ENCODE measurements around the gene HHLA2. TPM values are rescaled to one million over a fixed set of nuclear protein-coding genes. Genes with fewer than 3 reads are reported as not detected.

The HHLA2 gene
- total and polyA plus RNA-seq, 2 of the 8 experiments (the other 6 are each of a cell fraction or from before 2014, with no cell fraction given), result not detected

DNA sequence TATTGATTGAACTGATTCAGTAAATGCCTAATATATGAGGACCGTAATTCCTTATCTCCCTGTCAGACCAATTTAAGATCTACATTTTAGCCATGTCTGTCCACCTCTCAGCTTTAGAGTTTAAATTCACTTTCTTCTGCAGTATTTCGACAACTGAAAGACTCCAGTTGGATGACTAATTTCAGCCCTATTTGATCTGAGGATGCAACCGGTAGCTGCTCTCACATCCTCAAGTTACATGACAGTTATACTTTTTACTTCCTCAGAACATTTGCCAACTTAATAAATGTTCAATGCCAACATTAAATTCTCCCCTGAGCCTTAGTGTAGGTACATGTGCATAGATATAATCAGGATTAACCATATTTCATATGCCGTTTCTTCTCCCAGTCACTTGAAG, 2.5 kb upstream of the HHLA2 start (continued):
- TF ChIP-seq KDM4A (IDR thresholded peaks at IDR 0.05; ENCODE audit: low read depth, low read length, severe bottlenecking), result no peak
- TF ChIP-seq BRCA1 (IDR thresholded peaks at IDR 0.05; ENCODE audit: low read depth, low read length), result no peak
- TF ChIP-seq RAD21 (IDR thresholded peaks at IDR 0.05 in 1 of 2, conservative IDR thresholded peaks at IDR 0.05 in 1 of 2; ENCODE audit: low read depth in 2 of 2, low read length in 2 of 2), result no peak
- TF ChIP-seq RNF2 (IDR thresholded peaks at IDR 0.05; ENCODE audit: borderline replicate concordance, low read depth, low read length, missing control alignments, poor library complexity, severe bottlenecking), result no peak
- no peak for TF ChIP-seq SUZ12 (IDR thresholded peaks at IDR 0.05; ENCODE audit: low read length)
- TF ChIP-seq MAFK (IDR thresholded peaks at IDR 0.05; ENCODE audit: low read depth, low read length), result no peak
- TF ChIP-seq PHF8 (conservative IDR thresholded peaks at IDR 0.05; ENCODE audit: low read depth, low read length), result no peak
- no peak for TF ChIP-seq RXRA (IDR thresholded peaks at IDR 0.05; ENCODE audit: insufficient read depth, low read depth, low read length)
- TF ChIP-seq BACH1 (IDR thresholded peaks at IDR 0.05; ENCODE audit: low read length), result no peak
